ENCODE measurements around the gene LGALS4. TPM values are rescaled to one million over a fixed set of nuclear protein-coding genes. Genes with fewer than 3 reads are reported as not detected.

LGALS4 gene
- total and polyA plus RNA-seq, 2 donors from 2014 or later = 1.2 to 12.2 TPM

DNA sequence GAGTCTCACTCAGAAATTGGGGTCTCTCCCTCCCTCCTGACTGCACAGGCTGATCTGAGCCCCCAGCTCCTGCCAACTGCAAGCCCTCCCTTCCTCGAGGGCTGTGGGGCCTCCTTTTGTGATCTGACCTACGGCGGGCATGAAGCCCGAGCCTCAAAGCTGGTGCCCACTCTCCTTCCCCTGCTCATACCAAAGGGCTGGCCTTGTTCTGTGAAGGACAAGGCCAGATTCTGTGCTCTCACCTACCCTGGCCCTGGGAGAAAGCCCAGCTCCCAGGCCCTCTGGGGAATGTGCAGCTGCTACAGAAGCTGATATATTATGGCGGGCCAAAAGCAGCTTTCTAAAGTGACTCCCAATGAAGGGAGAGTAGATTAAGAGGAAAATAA, 27.8 kb upstream of the LGALS4 start:
- Histone ChIP-seq H3K27me3 (ENCODE audit: control insufficient read depth, insufficient read depth, low read length) (no peaks in the 10 kb centered on the region), H3K9me3 (ENCODE audit: control insufficient read depth in 2 of 3, insufficient read depth in 1 of 3, low read length in 3 of 3) (no peaks in the 10 kb centered on the region), H3K27ac (ENCODE audit: low read depth in 2 of 2, low read length in 2 of 2) (no peak overlapping the region), H3K4me3 (ENCODE audit: low read length in 3 of 3) (no peak overlapping the region), H3K36me3 (ENCODE audit: control insufficient read depth in 2 of 3, insufficient read depth in 3 of 3, low read length in 3 of 3) (peaks cover 33 to 91% (median 78%) of the 10 kb centered on the region in 3 donors), H3K9ac (ENCODE audit: low read length in 3 of 3) (no peak overlapping the region), H3K4me1 (ENCODE audit: control insufficient read depth in 2 of 3, insufficient read depth in 2 of 3, low read depth in 1 of 3, low read length in 3 of 3) (peaks cover 0 to 15% (median 0%) of the 10 kb centered on the region in 3 donors)
- intact Hi-C loops (cut with DNase I) = no loop called here
- FAIRE-seq (no peak), DNase-seq (no peak)
- TF ChIP-seq, protein P1, sequence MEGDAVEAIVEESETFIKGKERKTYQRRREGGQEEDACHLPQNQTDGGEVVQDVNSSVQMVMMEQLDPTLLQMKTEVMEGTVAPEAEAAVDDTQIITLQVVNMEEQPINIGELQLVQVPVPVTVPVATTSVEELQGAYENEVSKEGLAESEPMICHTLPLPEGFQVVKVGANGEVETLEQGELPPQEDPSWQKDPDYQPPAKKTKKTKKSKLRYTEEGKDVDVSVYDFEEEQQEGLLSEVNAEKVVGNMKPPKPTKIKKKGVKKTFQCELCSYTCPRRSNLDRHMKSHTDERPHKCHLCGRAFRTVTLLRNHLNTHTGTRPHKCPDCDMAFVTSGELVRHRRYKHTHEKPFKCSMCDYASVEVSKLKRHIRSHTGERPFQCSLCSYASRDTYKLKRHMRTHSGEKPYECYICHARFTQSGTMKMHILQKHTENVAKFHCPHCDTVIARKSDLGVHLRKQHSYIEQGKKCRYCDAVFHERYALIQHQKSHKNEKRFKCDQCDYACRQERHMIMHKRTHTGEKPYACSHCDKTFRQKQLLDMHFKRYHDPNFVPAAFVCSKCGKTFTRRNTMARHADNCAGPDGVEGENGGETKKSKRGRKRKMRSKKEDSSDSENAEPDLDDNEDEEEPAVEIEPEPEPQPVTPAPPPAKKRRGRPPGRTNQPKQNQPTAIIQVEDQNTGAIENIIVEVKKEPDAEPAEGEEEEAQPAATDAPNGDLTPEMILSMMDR (IDR thresholded peaks at IDR 0.05; ENCODE audit: borderline replicate concordance, extremely low read depth, insufficient read depth) = no peak

DNA sequence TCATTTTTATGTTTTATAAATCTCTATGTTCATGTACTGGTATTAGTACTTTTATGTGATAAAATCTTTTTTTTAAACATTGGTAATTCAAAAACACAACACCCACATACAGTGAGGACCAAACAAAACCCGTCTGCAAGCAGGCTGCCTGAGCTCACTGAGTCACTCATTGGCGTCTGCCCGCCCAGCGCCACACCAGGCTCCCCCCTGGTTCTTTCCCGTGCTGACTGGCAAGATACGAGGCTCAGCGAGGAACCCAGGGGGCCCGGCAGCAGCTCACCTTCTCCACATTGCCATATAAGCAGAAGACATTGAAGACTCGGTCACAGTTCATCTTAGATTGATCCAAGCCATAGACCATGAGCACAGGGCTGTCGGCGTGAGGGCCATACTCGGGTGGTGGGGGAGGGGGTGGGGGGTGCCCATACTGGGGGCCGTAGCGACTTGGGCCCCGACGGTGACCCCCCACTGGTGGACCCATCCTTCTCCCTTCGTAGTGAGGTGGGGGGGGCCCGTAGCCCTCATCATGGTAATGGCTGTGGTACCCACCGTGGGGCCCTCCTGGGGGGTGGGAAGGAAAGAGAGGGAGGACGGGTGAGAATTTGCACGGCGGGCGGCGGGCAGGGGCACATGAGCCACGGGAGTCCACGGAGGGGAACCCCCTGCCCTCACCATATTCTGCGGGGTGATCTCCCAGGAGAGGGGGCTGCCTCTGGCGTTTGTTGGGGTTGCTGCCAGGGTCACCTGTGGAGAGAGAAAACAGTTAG, 27.3 kb upstream of the LGALS4 start:
- Histone ChIP-seq H3K36me3 (ENCODE audit: control insufficient read depth in 2 of 3, insufficient read depth in 3 of 3, low read length in 3 of 3) (peaks cover 29 to 88% (median 74%) of the 10 kb centered on the region in 3 donors), H3K9ac (ENCODE audit: low read length in 3 of 3) (no peak overlapping the region), H3K9me3 (ENCODE audit: control insufficient read depth in 2 of 3, insufficient read depth in 1 of 3, low read length in 3 of 3) (no peaks in the 10 kb centered on the region), H3K4me3 (ENCODE audit: low read length in 3 of 3) (no peak overlapping the region), H3K27me3 (ENCODE audit: control insufficient read depth, insufficient read depth, low read length) (no peaks in the 10 kb centered on the region), H3K4me1 (ENCODE audit: control insufficient read depth in 2 of 3, insufficient read depth in 2 of 3, low read depth in 1 of 3, low read length in 3 of 3) (peaks cover 0 to 15% (median 0%) of the 10 kb centered on the region in 3 donors), H3K27ac (ENCODE audit: low read depth in 2 of 2, low read length in 2 of 2) (no peak overlapping the region)
- intact Hi-C loops (cut with DNase I) = no loop called here
- no peak for FAIRE-seq
- TF ChIP-seq, protein P1 (IDR thresholded peaks at IDR 0.05; ENCODE audit: borderline replicate concordance, extremely low read depth, insufficient read depth) = no peak
- DNase-seq = no peak

DNA sequence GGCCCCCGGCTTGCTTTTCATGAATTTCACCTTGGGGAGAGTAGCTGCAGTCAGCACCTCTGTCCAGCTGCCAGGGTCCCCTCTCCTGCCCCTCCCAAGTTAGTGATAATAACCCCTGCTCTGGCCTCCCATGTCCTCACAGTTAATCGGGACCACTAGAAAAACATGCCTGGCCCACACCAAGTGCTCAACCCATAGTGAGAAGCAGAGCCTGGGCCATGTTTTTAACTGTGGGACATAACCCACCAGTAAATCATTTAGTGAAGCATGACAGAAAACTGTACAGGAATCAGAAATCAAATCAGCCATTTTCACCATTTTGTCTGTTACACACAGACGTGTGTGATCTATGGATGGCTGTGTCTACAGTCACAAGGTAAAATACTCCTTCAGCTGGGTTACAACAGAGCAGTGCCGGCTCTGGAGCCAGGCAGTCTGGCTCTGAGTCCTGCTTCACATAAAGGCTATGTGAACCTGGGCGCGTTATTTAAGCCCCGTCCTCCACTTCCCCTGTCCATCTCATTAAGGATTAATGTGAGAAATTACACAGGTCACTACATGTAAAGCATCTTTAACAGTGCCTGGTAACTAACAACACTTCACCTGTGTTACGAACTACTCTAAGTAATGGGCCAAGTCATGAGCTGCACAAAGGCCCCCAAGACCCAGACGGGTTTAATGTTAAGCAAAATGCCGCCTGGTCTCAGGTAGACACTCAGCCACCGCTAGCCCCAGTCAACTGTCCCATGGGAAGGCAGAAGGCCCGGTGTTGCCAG, 26.4 kb upstream of the LGALS4 start:
- Histone ChIP-seq H3K4me1 (ENCODE audit: control insufficient read depth in 2 of 3, insufficient read depth in 2 of 3, low read depth in 1 of 3, low read length in 3 of 3) (peaks cover 0 to 15% (median 0%) of the 10 kb centered on the region in 3 donors), H3K36me3 (ENCODE audit: control insufficient read depth in 2 of 3, insufficient read depth in 3 of 3, low read length in 3 of 3) (peaks cover 26 to 80% (median 68%) of the 10 kb centered on the region in 3 donors), H3K9ac (ENCODE audit: low read length in 3 of 3) (no peak overlapping the region), H3K4me3 (ENCODE audit: low read length in 3 of 3) (no peak overlapping the region), H3K27ac (ENCODE audit: low read depth in 2 of 2, low read length in 2 of 2) (peak overlapping the region in 1 of 2 donors; percentile 23), H3K27me3 (ENCODE audit: control insufficient read depth, insufficient read depth, low read length) (no peaks in the 10 kb centered on the region), H3K9me3 (ENCODE audit: control insufficient read depth in 2 of 3, insufficient read depth in 1 of 3, low read length in 3 of 3) (no peaks in the 10 kb centered on the region)
- intact Hi-C loops (cut with DNase I) = no loop called here
- no peak for FAIRE-seq
- TF ChIP-seq, protein P1 (IDR thresholded peaks at IDR 0.05; ENCODE audit: borderline replicate concordance, extremely low read depth, insufficient read depth) = no peak
- no peak for DNase-seq

Measured in kidney (tissue), 14 donors.